HG02852 (cell line): ENCODE data around the gene SAXO2.
"Not testable (repeated sequence)": the region's sequence is repeated elsewhere in the genome, so short reads cannot be mapped to it uniquely, and the experiment has no call there.

Experiments
- ATAC-seq: cut with Tn5 transposase; IDR thresholded peaks from one replicate; pipeline ENCODE4 v1.9.1; 2021; ENCODE audit warnings: mild to moderate bottlenecking, moderate library complexity; ENCODE audit not compliant: unreplicated experiment

The SAXO2 gene

DNA sequence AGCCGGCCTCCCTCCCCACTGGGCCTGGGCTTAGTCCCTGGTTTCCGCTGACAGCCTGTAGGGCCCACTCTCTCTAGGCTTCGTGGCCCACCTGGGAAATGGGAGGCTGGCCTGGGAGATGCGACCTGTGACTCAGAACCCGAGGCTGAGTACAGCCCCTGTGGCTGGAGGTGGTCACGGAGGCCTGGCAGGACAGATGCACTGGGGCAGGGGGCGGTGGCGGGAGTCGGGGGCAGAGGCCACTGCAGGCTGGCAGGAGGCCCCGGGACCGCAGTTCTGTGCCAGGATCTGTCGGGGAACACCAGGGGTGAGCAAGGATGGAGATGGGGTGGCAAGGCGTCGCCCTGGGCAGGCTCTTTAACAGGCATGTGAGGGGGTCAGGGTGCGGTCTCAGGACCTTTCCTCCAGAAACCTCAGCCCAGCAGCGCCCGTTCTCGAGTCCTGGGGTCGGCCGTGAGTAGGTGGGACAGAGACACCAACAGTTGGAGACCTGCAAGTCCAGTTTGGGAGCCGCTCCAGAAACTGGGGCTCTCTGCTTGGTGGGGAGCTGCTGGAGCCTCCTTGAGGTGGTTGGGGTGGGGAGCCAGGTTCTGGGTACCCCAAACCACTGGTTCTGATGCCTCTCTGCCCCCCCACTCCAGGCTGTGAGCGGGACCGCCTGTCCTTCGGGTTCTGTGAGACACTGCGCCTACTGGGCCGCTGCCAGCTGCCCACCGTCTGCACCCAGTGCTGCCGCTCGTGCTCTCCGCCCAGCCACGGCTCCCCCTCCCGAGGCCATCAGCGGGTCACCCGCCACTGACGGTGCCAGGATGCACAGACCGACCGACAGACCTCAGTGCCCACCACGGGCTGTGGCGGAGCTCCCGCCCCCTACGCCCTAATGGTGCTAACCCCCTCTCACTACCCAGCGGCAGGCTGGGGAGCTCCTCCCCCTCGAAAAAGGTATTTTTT is 71.3 kb downstream of the SAXO2 start:
- ATAC-seq: not testable (repeated sequence)
